Lower leg skin (tissue), 4 donors: ENCODE data around the gene TIPARP. TPM values are rescaled to one million over a fixed set of nuclear protein-coding genes. Genes with fewer than 3 reads are reported as not detected.

Source experiments
- DNase-seq, 2 donors: peaks; one replicate each; pipeline ENCODE4 v3.0.0-alpha.2; 2019; ENCODE audit warnings: low spot score in 2 of 2
- H3K4me3 ChIP-seq: fragments of 200-600 bp; sonication (generic); 2 replicates; pipeline ENCODE4 v1.5.1; 2017; ENCODE audit warnings: mild to moderate bottlenecking, low read depth; ENCODE audit not compliant: poor library complexity, severe bottlenecking
- POLR2A ChIP-seq, 2 donors: fragments of 450-650 bp; IDR thresholded peaks; one replicate each; pipeline ENCODE4 v1.6.1; 2016 to 2017; ENCODE audit warnings: antibody characterized with exemption in 2 of 2, mild to moderate bottlenecking in 1 of 2, moderate library complexity in 1 of 2
- WGBS, 2 donors: methylation state at CpG; one replicate each; pipeline ENCODE4 v1.1.5; 2018; 5-methylcytosine and 5-hydroxymethylcytosine counted together
- intact Hi-C: fragments of 100-400 bp; cut with DNase I; formaldehyde crosslinking; loops from one replicate; pipeline ENCODE4 v1.15.0; 2023; ENCODE audit warnings: low total_unique reads
- total RNA-seq, 4 donors: library from RNA; depleted of rRNA; stranded (reverse); fragments of >200 nt; gene quantifications; one replicate each; pipeline ENCODE4 v1.1.0, GENCODE V29; 2016
- TF ChIP-seq, protein P1 (sequence below), 3 donors: fragments of 450-650 bp; IDR thresholded peaks; one replicate each; pipeline ENCODE4 v1.5.1; 2016; ENCODE audit warnings: antibody characterized with exemption in 3 of 3, mild to moderate bottlenecking in 3 of 3, moderate library complexity in 2 of 3

Gene TIPARP
- total RNA-seq, 4 donors from 2014 or later, result 59.1 to 70.3 (median 68.5) TPM

DNA sequence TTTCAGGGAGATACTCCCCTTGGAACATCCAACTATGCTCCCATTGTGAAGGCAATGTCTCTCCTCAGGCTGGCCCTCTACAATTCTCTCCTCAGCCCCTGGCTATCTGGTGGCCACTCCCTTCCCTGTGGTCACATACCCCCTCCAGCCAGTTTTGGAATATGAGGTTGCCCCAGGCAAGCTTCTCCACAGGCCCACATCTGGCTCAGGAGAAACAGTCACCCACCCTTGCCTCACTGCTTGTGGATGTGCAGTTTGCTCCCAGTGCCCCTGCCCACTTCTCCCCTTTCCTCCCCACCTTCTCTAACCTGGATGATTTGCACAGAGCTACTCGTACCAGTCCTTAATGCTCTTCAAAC lies 15.7 kb upstream of the TIPARP start:
- H3K4me3 ChIP-seq, result no peak overlapping the region
- TF ChIP-seq, protein P1, sequence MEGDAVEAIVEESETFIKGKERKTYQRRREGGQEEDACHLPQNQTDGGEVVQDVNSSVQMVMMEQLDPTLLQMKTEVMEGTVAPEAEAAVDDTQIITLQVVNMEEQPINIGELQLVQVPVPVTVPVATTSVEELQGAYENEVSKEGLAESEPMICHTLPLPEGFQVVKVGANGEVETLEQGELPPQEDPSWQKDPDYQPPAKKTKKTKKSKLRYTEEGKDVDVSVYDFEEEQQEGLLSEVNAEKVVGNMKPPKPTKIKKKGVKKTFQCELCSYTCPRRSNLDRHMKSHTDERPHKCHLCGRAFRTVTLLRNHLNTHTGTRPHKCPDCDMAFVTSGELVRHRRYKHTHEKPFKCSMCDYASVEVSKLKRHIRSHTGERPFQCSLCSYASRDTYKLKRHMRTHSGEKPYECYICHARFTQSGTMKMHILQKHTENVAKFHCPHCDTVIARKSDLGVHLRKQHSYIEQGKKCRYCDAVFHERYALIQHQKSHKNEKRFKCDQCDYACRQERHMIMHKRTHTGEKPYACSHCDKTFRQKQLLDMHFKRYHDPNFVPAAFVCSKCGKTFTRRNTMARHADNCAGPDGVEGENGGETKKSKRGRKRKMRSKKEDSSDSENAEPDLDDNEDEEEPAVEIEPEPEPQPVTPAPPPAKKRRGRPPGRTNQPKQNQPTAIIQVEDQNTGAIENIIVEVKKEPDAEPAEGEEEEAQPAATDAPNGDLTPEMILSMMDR (IDR thresholded peaks at IDR 0.05), result no peak
- intact Hi-C loops, result no loop called here
- WGBS, 2 donors, result 75 to 84% methylated on average over 1 of the region's 1 CpG
- DNase-seq, result no peak

DNA sequence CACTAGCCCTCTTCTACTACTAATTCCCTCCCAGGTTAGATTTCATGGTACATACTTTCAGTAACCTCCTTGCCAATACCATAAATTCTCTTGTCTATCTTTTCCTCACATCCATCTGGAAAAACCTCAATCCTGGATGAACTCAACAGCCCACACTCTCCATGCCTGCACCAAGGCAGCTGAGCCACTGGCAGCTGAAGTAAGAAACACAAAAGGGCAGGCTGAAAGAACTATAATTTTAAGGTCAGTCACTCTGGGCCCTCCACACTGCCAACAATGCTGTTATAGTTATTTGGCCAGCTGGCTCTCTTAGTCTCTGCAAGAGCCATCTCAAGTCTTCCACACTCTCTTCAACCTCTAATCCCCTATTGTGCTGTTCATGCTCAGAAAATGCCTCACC lies 15.1 kb upstream of the TIPARP start:
- DNase-seq, result no peak
- TF ChIP-seq POLR2A (IDR thresholded peaks at IDR 0.05), result no peak
- TF ChIP-seq, protein P1 (IDR thresholded peaks at IDR 0.05), result no peak
- no peak overlapping the region for H3K4me3 ChIP-seq
- intact Hi-C loops, result no loop called here

DNA sequence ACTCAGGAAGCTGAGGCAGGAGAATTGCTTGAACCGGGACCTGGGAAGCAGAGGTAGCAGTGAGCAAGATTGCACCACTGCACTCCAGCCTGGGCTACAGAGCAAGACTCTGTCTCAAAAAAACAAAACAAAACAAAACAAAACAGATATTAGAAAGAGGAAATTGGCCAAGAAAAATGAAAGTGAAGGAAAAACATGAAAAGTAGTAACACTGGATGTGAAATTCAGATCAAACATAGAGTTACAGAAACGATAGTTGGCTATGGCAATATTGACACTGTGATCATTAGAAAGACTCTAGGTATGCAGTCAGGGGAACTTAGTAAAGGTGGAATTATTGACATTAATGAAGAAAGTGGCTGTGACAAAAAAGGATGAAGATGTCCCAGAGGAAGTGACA lies 13.2 kb upstream of the TIPARP start:
- no peak for TF ChIP-seq POLR2A (IDR thresholded peaks at IDR 0.05)
- TF ChIP-seq, protein P1 (IDR thresholded peaks at IDR 0.05), result no peak
- intact Hi-C loops, result no loop called here
- no peak overlapping the region for H3K4me3 ChIP-seq
- DNase-seq, result no peak
- 75 to 77% methylated on average over 2 of the region's 2 CpGs for WGBS, 2 donors

DNA sequence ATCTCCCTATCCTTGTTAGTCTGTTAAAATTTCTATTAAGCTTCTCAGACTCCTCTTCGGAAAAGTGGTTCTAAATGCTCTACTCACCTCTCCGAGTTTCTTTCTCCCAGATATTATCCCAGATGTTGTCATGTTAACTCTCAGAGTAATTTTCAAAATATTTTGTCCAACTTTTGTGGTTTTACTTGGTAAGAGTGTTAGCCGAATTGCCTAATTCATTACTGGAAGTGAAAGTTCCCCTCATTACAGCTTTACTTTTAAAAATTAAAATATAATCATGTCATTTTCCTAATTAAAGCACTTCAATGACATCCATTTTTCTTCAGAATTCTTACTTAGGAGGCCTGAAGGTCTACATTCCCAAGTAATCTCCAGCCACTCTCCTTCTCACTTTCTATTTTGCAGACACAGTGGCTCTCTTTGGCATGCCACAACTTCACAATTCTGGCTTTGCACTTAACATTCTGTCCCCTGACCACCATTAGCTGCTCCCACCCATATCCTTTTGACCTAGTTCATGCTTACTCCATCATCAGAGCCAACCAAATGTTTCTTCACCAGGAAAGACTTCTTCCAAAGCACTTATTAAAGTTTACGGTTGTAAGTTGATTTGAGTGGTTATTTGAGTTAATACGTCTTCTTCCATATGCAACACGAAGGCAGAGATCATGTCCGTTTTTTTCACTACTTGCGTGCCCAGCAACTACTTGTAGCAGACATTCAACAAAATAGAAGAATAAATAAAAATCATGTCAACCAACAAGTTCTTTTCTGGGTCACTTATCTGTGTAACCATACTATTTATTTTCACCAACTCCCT lies 10.2 kb upstream of the TIPARP start:
- TF ChIP-seq, protein P1 (IDR thresholded peaks at IDR 0.05), result no peak
- TF ChIP-seq POLR2A (IDR thresholded peaks at IDR 0.05), result no peak
- intact Hi-C loops, result no loop called here
- no peak for DNase-seq
- H3K4me3 ChIP-seq, result no peak overlapping the region
- 87 to 88% methylated on average over 8 of the region's 8 CpGs for WGBS, 2 donors

DNA sequence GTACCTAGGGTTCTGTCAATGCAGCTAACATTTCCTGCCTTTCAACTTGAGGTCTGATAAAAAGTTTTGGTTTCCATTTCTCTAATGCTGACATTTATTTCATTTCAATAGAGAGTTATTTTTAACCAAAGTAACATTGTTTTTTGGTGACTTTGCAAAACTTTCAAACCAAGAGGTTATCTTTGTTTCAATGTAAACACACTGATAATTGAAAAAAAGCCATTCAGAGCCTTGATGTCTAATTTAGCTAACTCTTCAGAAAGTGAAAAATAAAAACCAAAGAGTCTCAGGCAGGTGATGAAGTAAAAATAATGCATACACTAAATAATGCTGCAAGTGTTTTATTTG lies 9.6 kb upstream of the TIPARP start:
- intact Hi-C loops, result no loop called here
- no peak for DNase-seq

More for the DNA sequence above, 9.6 kb upstream of the TIPARP start:
- TF ChIP-seq POLR2A (IDR thresholded peaks at IDR 0.05), result no peak
- TF ChIP-seq, protein P1 (IDR thresholded peaks at IDR 0.05), result no peak
- H3K4me3 ChIP-seq, result no peak overlapping the region
